ENCODE data around the gene CAD. TPM values are rescaled to one million over a fixed set of nuclear protein-coding genes. Genes with fewer than 3 reads are reported as not detected.

CAD gene
- total RNA-seq, 4 donors from 2014 or later: 17.6 to 34.5 (median 22.0) TPM

DNA sequence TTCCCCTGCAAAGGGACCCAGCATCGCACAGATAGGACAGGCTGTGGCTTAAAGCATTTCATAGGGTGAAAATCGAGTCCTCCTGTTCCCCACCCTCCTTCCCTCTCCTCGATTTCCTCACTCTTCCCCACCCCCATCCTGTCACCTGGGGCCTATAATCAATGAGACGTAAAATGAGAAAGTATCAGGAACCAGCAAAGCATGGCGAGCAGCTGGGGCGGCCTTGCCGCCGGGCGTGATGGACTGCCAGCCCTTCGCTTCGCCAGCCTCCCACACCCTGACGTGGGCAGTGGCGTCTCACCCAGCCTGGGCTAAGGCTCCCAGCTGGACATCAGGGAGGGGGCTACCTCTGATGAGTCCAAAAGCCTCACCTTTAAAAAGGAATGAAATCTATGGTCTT lies 34.6 kb downstream of the CAD start:
- Histone ChIP-seq H3K4me3 (no peak overlapping the region), H3K4me1 (peaks cover 0 to 9% (median 0%) of the 10 kb centered on the region in 3 donors), H3K27ac (no peak overlapping the region), H3K9me3 (no peaks in the 10 kb centered on the region), H3K27me3 (peaks cover 0 to 79% (median 2%) of the 10 kb centered on the region in 4 donors), H3K36me3 (no peaks in the 10 kb centered on the region)
- TF ChIP-seq, protein P1, sequence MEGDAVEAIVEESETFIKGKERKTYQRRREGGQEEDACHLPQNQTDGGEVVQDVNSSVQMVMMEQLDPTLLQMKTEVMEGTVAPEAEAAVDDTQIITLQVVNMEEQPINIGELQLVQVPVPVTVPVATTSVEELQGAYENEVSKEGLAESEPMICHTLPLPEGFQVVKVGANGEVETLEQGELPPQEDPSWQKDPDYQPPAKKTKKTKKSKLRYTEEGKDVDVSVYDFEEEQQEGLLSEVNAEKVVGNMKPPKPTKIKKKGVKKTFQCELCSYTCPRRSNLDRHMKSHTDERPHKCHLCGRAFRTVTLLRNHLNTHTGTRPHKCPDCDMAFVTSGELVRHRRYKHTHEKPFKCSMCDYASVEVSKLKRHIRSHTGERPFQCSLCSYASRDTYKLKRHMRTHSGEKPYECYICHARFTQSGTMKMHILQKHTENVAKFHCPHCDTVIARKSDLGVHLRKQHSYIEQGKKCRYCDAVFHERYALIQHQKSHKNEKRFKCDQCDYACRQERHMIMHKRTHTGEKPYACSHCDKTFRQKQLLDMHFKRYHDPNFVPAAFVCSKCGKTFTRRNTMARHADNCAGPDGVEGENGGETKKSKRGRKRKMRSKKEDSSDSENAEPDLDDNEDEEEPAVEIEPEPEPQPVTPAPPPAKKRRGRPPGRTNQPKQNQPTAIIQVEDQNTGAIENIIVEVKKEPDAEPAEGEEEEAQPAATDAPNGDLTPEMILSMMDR (IDR thresholded peaks at IDR 0.05): no peak
- TF ChIP-seq POLR2A (IDR thresholded peaks at IDR 0.05): no peak
- WGBS, 2 donors: 78 to 88% methylated on average over 1 to 12 of the region's 13 CpGs
- no peak for DNase-seq
- intact Hi-C loops (cut with DNase I): no loop called here

GRCh38 chr2:27255187-27255586 lies 38.0 kb downstream of the CAD start:
- no peak overlapping the region for H3K27ac ChIP-seq
- H3K36me3 ChIP-seq: no peaks in the 10 kb centered on the region
- H3K27me3 ChIP-seq: peaks cover 0 to 94% (median under 1%) of the 10 kb centered on the region in 4 donors
- no peak overlapping the region for H3K4me3 ChIP-seq
- no peaks in the 10 kb centered on the region for H3K9me3 ChIP-seq
- peaks cover 0 to 4% (median 0%) of the 10 kb centered on the region in 3 donors for H3K4me1 ChIP-seq
- intact Hi-C loops (cut with DNase I): no loop called here
- TF ChIP-seq POLR2A (IDR thresholded peaks at IDR 0.05): no peak
- TF ChIP-seq, protein P1 (IDR thresholded peaks at IDR 0.05): no peak
- WGBS, 2 donors: 33 to 49% methylated on average over 6 to 11 of the region's 13 CpGs
- DNase-seq: no peak

DNA sequence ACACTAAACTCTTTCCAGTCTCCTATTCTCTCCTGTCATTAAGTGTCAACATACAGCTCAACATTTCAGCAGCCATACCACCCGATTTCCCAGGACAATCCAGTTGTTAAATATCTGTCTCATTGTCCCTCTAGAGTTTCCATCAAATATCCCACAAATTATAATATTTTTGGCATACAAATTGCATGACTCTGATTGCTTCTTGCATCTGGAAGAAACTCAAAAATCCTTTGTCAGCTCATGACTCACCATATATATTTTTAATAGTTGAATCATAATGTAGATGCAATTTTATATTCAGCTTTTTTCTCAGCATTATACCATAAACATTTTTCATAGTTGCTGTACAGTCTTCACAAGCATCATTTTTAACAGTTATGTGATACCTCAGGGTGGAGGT lies 38.5 kb downstream of the CAD start:
- H3K27me3 ChIP-seq: peaks cover 0 to 94% (median 2%) of the 10 kb centered on the region in 4 donors
- whole genome bisulfite sequencing, 2 donors: 14 to 22% methylated on average over 1 of the region's 1 CpG
- intact Hi-C loops (cut with DNase I): no loop called here

GRCh38 chr2:27256855-27257454 lies 39.8 kb downstream of the CAD start:
- no peak overlapping the region for H3K27ac ChIP-seq
- no peaks in the 10 kb centered on the region for H3K9me3 ChIP-seq
- no peaks in the 10 kb centered on the region for H3K36me3 ChIP-seq
- H3K4me1 ChIP-seq: peaks cover 0 to 5% (median 2%) of the 10 kb centered on the region in 3 donors
- no peak for DNase-seq
- TF ChIP-seq, protein P1 (IDR thresholded peaks at IDR 0.05): no peak
- no peak for TF ChIP-seq POLR2A (IDR thresholded peaks at IDR 0.05)
- intact Hi-C loops (cut with DNase I): no loop called here
- H3K27me3 ChIP-seq: peaks cover 5 to 94% (median 11%) of the 10 kb centered on the region in 4 donors
- H3K4me3 ChIP-seq: no peak overlapping the region
- 57 to 60% methylated on average over 1 to 3 of the region's 7 CpGs for WGBS, 2 donors

More for the DNA sequence above, 38.5 kb downstream of the CAD start:
- Histone ChIP-seq H3K36me3 (no peaks in the 10 kb centered on the region), H3K4me1 (no peaks in the 10 kb centered on the region), H3K9me3 (no peaks in the 10 kb centered on the region), H3K27ac (no peak overlapping the region), H3K4me3 (no peak overlapping the region)
- no peak for DNase-seq
- TF ChIP-seq, protein P1 (IDR thresholded peaks at IDR 0.05): no peak
- TF ChIP-seq POLR2A (IDR thresholded peaks at IDR 0.05): no peak

GRCh38 chr2:27258051-27258450 lies 40.9 kb downstream of the CAD start:
- WGBS, 2 donors: 86% methylated on average over 6 to 7 of the region's 8 CpGs
- Histone ChIP-seq H3K27me3 (peaks cover 10 to 95% (median 14%) of the 10 kb centered on the region in 4 donors), H3K4me3 (no peak overlapping the region)

More at GRCh38 chr2:27258051-27258450, 40.9 kb downstream of the CAD start:
- TF ChIP-seq POLR2A (IDR thresholded peaks at IDR 0.05): no peak
- TF ChIP-seq, protein P1 (IDR thresholded peaks at IDR 0.05): no peak
- intact Hi-C loops (cut with DNase I): no loop called here
- Histone ChIP-seq H3K36me3 (no peaks in the 10 kb centered on the region), H3K9me3 (no peaks in the 10 kb centered on the region), H3K4me1 (peaks cover 8 to 16% (median 13%) of the 10 kb centered on the region in 3 donors), H3K27ac (no peak overlapping the region)
- no peak for DNase-seq

All from esophagus squamous epithelium (tissue), 5 donors.